Measurements from ENCODE around the gene ECHS1. TPM values are rescaled to one million over a fixed set of nuclear protein-coding genes. Genes with fewer than 3 reads are reported as not detected.

Gene ECHS1
- total and polyA plus RNA-seq, 2 donors (not counting 1 experiment from before 2014, with no cell fraction given) = 19.3 to 29.5 TPM

- 42% methylated on average over 11 of the region's 11 CpGs for WGBS (ENCODE audit: insufficient coverage)
- H3K4me1 Mint-ChIP-seq = peaks cover 8% of the 10 kb centered on the region
- ChIA-PET CTCF (no interaction called here), POLR2A (no interaction called here)
- TF ChIP-seq, protein P1, sequence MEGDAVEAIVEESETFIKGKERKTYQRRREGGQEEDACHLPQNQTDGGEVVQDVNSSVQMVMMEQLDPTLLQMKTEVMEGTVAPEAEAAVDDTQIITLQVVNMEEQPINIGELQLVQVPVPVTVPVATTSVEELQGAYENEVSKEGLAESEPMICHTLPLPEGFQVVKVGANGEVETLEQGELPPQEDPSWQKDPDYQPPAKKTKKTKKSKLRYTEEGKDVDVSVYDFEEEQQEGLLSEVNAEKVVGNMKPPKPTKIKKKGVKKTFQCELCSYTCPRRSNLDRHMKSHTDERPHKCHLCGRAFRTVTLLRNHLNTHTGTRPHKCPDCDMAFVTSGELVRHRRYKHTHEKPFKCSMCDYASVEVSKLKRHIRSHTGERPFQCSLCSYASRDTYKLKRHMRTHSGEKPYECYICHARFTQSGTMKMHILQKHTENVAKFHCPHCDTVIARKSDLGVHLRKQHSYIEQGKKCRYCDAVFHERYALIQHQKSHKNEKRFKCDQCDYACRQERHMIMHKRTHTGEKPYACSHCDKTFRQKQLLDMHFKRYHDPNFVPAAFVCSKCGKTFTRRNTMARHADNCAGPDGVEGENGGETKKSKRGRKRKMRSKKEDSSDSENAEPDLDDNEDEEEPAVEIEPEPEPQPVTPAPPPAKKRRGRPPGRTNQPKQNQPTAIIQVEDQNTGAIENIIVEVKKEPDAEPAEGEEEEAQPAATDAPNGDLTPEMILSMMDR (IDR thresholded peaks at IDR 0.05) = no peak
- TF ChIP-seq EZH2 (IDR thresholded peaks at IDR 0.05; ENCODE audit: borderline replicate concordance, insufficient read depth, low read depth, low read length, poor library complexity, severe bottlenecking) = no peak
- intact Hi-C loops (cut with micrococcal nuclease) = no loop called here
- peaks cover 36% of the 10 kb centered on the region for H3K27me3 Mint-ChIP-seq
- no peaks in the 10 kb centered on the region for H3K36me3 ChIP-seq (replicated peaks in 1 of 2; ENCODE audit: control extremely low read depth in 1 of 2, control insufficient read depth in 1 of 2, extremely low read depth in 1 of 2, insufficient read depth in 2 of 2, low read length in 1 of 2)
- H3K4me3 Mint-ChIP-seq = no peak overlapping the region
- no peak overlapping the region for H3K9ac ChIP-seq (ENCODE audit: low read length)
- H2AFZ ChIP-seq (ENCODE audit: insufficient read depth, low read depth, low read length, poor library complexity, severe bottlenecking) = no peak overlapping the region
- no peak overlapping the region for H3K4me3 ChIP-seq (ENCODE audit: control extremely low read depth in 1 of 5, extremely low read depth in 1 of 5, insufficient read depth in 1 of 5, low read depth in 2 of 5, low read length in 4 of 5)
- H3K9me3 Mint-ChIP-seq (ENCODE audit: insufficient read depth) = no peaks in the 10 kb centered on the region
- H3K27me3 ChIP-seq (replicated peaks in 1 of 4; ENCODE audit: control extremely low read depth in 1 of 4, control insufficient read depth in 3 of 4, insufficient read depth in 4 of 4, low read length in 3 of 4) = peaks cover 0 to 46% (median 20%) of the 10 kb centered on the region in 4 experiments
- H3K4me1 ChIP-seq (ENCODE audit: control insufficient read depth in 2 of 2, insufficient read depth in 2 of 2, low read length in 2 of 2) = peaks cover 0 to 3% of the 10 kb centered on the region in 2 donors
- DNase-seq (no peak), ATAC-seq (ENCODE audit: low read depth) (no peak)
- no peak overlapping the region for H3K4me2 ChIP-seq (replicated peaks; ENCODE audit: low read depth, low read length, poor library complexity, severe bottlenecking)
- no peak overlapping the region for H3K27ac ChIP-seq (ENCODE audit: low read length in 2 of 2)
- no peaks in the 10 kb centered on the region for H4K20me1 ChIP-seq (ENCODE audit: control insufficient read depth, insufficient read depth, low read length, poor library complexity, severe bottlenecking)
- H3K9me3 ChIP-seq (ENCODE audit: control extremely low read depth in 1 of 3, control insufficient read depth in 2 of 3, insufficient read depth in 1 of 3, low read length in 2 of 3) = peaks cover 0 to 21% (median 0%) of the 10 kb centered on the region in 3 donors
- H3K27ac Mint-ChIP-seq = no peak overlapping the region
- H3K79me2 ChIP-seq (ENCODE audit: control insufficient read depth, insufficient read depth, low read length) = no peaks in the 10 kb centered on the region
Measured at GRCh38 chr10:133346413-133346812, 26.7 kb downstream of the ECHS1 start.

DNA sequence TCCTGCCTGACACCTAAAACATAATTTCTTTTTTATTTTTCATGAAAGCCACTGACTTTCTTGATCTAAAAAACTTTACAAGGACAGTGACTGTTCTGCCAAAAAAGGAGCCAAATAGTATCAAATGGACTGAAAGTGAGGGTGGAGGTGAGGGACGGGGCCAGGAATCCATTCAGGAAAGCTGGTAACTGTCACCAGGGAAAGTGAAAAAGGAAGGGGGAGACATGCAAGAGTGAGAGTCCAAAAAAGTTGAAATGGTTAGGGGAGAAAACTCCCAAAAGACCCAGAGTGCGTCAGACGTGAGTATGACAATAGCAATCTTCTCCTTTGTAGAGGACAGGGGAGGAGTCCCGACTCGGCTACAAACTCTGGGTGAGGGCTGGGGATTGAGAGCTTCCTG is 28.9 kb downstream of the ECHS1 start:
- Mint-ChIP-seq H3K27ac (no peak overlapping the region), H3K9me3 (ENCODE audit: insufficient read depth) (no peaks in the 10 kb centered on the region), H3K4me3 (no peak overlapping the region), H3K27me3 (peaks cover 39% of the 10 kb centered on the region), H3K4me1 (peaks cover 7% of the 10 kb centered on the region)
- ChIA-PET CTCF (interaction anchor here (0.8 to 1.3 kb wide), 2 partner anchors 14 to 15 kb away, joined by 3 read pairs; no protein-coding TSS in a partner anchor), POLR2A (no interaction called here)
- H3K4me2 ChIP-seq (replicated peaks; ENCODE audit: low read depth, low read length, poor library complexity, severe bottlenecking) = no peak overlapping the region
- H3K9ac ChIP-seq (ENCODE audit: low read length) = no peak overlapping the region
- H3K27ac ChIP-seq (ENCODE audit: low read length in 2 of 2) = no peak overlapping the region
- peaks cover 0 to 51% (median 24%) of the 10 kb centered on the region in 4 experiments for H3K27me3 ChIP-seq (replicated peaks in 1 of 4; ENCODE audit: control extremely low read depth in 1 of 4, control insufficient read depth in 3 of 4, insufficient read depth in 4 of 4, low read length in 3 of 4)
- 69% methylated on average over 5 of the region's 5 CpGs for WGBS (ENCODE audit: insufficient coverage)
- H3K79me2 ChIP-seq (ENCODE audit: control insufficient read depth, insufficient read depth, low read length) = no peaks in the 10 kb centered on the region
- DNase-seq (no peak), ATAC-seq (ENCODE audit: low read depth) (no peak)
- H3K4me3 ChIP-seq (ENCODE audit: control extremely low read depth in 1 of 5, extremely low read depth in 1 of 5, insufficient read depth in 1 of 5, low read depth in 2 of 5, low read length in 4 of 5) = no peak overlapping the region
- H2AFZ ChIP-seq (ENCODE audit: insufficient read depth, low read depth, low read length, poor library complexity, severe bottlenecking) = no peak overlapping the region
- TF ChIP-seq, protein P1 (IDR thresholded peaks at IDR 0.05) = no peak
- no peak for TF ChIP-seq EZH2 (IDR thresholded peaks at IDR 0.05; ENCODE audit: borderline replicate concordance, insufficient read depth, low read depth, low read length, poor library complexity, severe bottlenecking)
- peaks cover 0 to 3% of the 10 kb centered on the region in 2 donors for H3K4me1 ChIP-seq (ENCODE audit: control insufficient read depth in 2 of 2, insufficient read depth in 2 of 2, low read length in 2 of 2)
- no peaks in the 10 kb centered on the region for H3K36me3 ChIP-seq (replicated peaks in 1 of 2; ENCODE audit: control extremely low read depth in 1 of 2, control insufficient read depth in 1 of 2, extremely low read depth in 1 of 2, insufficient read depth in 2 of 2, low read length in 1 of 2)
- intact Hi-C loops (cut with micrococcal nuclease) = no loop called here
- peaks cover 0 to 14% (median 0%) of the 10 kb centered on the region in 3 donors for H3K9me3 ChIP-seq (ENCODE audit: control extremely low read depth in 1 of 3, control insufficient read depth in 2 of 3, insufficient read depth in 1 of 3, low read length in 2 of 3)
- H4K20me1 ChIP-seq (ENCODE audit: control insufficient read depth, insufficient read depth, low read length, poor library complexity, severe bottlenecking) = no peaks in the 10 kb centered on the region

Measured in B cell (primary cell).